Large intestine (tissue), 12 donors: ENCODE measurements around the gene NAB1. TPM values are rescaled to one million over a fixed set of nuclear protein-coding genes. Genes with fewer than 3 reads are reported as not detected.
"Not testable (repeated sequence)": the region's sequence is repeated elsewhere in the genome, so short reads cannot be mapped to it uniquely, and the experiment has no call there.

ENCODE experiments used
- DNase-seq, 2 donors: peaks; one replicate each; pipeline versions ENCODE4 v3.0.0 to v3.0.0-alpha.2; 2013
- H3K27ac ChIP-seq: one replicate; pipeline ENCODE4 v1.5.1; 2013; ENCODE audit warnings: low read length
- H3K27me3 ChIP-seq: 2 replicates; pipeline ENCODE4 v1.6.1; 2013; ENCODE audit warnings: low read length; ENCODE audit not compliant: control insufficient read depth, insufficient read depth
- H3K36me3 ChIP-seq: 2 replicates; pipeline ENCODE4 v1.6.1; 2013; ENCODE audit warnings: low read length; ENCODE audit not compliant: control insufficient read depth, insufficient read depth
- H3K4me1 ChIP-seq: one replicate; pipeline ENCODE4 v1.6.1; 2013; ENCODE audit warnings: low read length; ENCODE audit not compliant: control insufficient read depth, insufficient read depth
- H3K4me3 ChIP-seq: one replicate; pipeline ENCODE4 v1.5.1; 2013; ENCODE audit warnings: low read length
- H3K9me3 ChIP-seq: one replicate; pipeline ENCODE4 v1.6.1; 2013; ENCODE audit warnings: mild to moderate bottlenecking, low read depth, low read length, moderate library complexity; ENCODE audit not compliant: control insufficient read depth
- WGBS: methylation state at CpG from one replicate; pipeline ENCODE4 v1.1.5; 2013; ENCODE audit warnings: low lambda C conversion rate; ENCODE audit not compliant: insufficient coverage; 5-methylcytosine and 5-hydroxymethylcytosine counted together
- long read RNA-seq, 11 donors: transcript quantifications; one replicate each; lab custom pipeline, GENCODE V29; 2026
- polyA plus RNA-seq: library from polyadenylated mRNA; unstranded; fragments of 120-200 nt; gene quantifications from one replicate; pipeline ENCODE4 v1.2.1, GENCODE V29; 2013

Gene NAB1, protein sequence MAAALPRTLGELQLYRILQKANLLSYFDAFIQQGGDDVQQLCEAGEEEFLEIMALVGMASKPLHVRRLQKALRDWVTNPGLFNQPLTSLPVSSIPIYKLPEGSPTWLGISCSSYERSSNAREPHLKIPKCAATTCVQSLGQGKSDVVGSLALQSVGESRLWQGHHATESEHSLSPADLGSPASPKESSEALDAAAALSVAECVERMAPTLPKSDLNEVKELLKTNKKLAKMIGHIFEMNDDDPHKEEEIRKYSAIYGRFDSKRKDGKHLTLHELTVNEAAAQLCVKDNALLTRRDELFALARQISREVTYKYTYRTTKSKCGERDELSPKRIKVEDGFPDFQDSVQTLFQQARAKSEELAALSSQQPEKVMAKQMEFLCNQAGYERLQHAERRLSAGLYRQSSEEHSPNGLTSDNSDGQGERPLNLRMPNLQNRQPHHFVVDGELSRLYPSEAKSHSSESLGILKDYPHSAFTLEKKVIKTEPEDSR
- polyA plus RNA-seq: 48.3 TPM
- long read RNA-seq, donor 1, partial matches to known transcripts: 0 of 4 reads
- long read RNA-seq, donor 1, other reads (novel, unspliced or antisense): 0 of 4 reads
- long read RNA-seq, donor 2, partial matches to known transcripts: 0 of 3 reads
- long read RNA-seq, donor 2, other reads (novel, unspliced or antisense): 0 of 3 reads
- long read RNA-seq, donor 3: 0 reads
- long read RNA-seq, donor 4: 0 reads
- long read RNA-seq, donor 5, partial matches to known transcripts: 0 of 5 reads
- long read RNA-seq, donor 5, other reads (novel, unspliced or antisense): 0 of 5 reads
- long read RNA-seq, donor 6, partial matches to known transcripts: 0 of 2 reads
- long read RNA-seq, donor 6, other reads (novel, unspliced or antisense): 0 of 2 reads
- long read RNA-seq, donor 7: 0 reads
- long read RNA-seq, donor 8, partial matches to known transcripts: 13 of 16 reads
- long read RNA-seq, donor 8, other reads (novel, unspliced or antisense): 0 of 16 reads
- long read RNA-seq, donor 9, partial matches to known transcripts: 0 of 3 reads
- long read RNA-seq, donor 9, other reads (novel, unspliced or antisense): 0 of 3 reads
- long read RNA-seq, donor 10, partial matches to known transcripts: 0 of 3 reads
- long read RNA-seq, donor 10, other reads (novel, unspliced or antisense): 0 of 3 reads
- long read RNA-seq, donor 11, partial matches to known transcripts: 0 of 2 reads
- long read RNA-seq, donor 11, other reads (novel, unspliced or antisense): 0 of 2 reads

DNA sequence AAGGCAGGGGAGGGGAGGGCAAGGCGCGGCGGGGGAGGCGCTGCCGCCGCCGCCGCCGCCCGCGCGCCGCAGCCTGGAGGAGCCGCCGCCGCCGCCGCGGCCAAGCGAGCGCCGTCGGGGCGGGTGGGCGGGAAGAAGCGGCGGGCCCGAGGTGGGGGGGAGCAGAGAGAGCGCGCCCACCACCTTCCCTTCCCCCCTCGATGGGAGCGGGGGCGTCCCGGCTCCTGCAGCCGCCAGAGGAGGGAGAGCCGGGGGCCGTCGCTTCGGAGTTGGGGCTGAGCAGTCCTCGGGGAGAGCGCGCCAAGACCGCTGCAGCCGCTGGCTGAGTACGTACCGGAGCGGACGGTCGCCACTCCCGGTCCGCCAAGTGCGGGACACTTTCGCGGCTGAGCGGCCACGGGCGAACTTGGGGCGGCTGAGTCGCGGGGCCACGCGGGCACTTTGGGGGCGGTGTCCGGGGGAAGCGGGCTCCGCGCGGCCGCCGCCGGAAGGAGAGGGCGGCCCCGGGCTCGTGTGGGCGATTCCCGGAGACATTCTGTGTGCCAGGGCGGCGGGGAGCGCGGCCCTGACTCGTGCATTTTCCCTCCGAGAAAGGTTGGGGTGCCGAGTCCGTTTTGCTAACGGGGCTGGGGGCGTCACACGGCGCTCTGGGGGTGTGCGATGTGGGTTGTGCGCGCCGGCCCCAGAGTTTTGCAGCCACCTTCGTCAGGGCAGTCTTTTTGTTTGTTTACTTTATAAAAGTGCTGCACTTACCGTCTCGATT is at the start of gene NAB1:
NAB1 (plus strand) TSS at position 49 of the 763 bp plus-strand sequence. CDS start 10,094 bp downstream, outside the sequence.
- Histone ChIP-seq H3K36me3 (no peaks in the 10 kb centered on the region), H3K27me3 (no peaks in the 10 kb centered on the region), H3K4me3 (peak within 1 kb of the TSS; percentile 75), H3K4me1 (no peaks in the 10 kb centered on the region), H3K9me3 (no peaks in the 10 kb centered on the region), H3K27ac (peak within 1 kb of the TSS; percentile 85)
- peak; percentile 41 to 79 for DNase-seq
- no CpG with 5 or more reads among the region's 95 CpGs for WGBS

DNA sequence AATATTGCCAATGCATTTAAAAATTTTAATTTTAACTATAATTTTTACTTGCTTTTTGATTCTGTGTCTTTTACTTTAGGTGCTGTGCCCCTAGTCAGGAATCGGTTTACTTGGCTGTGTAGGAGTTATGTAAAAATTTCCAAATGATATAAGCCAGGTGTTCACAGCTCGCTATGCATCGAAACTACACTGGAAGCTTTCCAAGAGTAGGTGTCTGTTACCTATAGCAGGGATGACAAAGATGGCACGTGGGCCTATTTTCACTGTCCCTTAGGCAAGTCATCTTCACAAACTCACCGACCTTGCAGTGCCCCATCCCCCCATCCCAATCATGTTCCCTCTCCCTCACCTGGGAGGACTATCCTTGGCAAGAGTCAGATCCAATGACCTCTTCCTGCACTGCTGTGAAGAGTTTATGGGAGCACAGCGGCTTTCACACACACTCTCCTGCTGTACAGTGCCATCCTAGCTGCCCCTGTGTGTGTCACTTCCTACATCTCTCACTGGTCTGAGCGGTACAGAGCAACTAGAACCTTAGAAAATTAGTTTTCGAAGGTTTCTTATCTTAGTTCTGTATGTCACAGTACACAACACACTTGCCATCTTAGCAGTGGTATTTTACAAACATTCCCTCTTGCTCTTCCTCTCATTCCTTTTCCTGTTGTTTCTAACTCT is 49.2 kb upstream of the NAB1 start:
- Histone ChIP-seq H3K27me3 (no peaks in the 10 kb centered on the region), H3K4me1 (no peaks in the 10 kb centered on the region), H3K27ac (no peak overlapping the region), H3K36me3 (no peaks in the 10 kb centered on the region), H3K9me3 (no peaks in the 10 kb centered on the region), H3K4me3 (no peak overlapping the region)
- 82% methylated on average over 4 of the region's 8 CpGs for WGBS
- DNase-seq: no peak

DNA sequence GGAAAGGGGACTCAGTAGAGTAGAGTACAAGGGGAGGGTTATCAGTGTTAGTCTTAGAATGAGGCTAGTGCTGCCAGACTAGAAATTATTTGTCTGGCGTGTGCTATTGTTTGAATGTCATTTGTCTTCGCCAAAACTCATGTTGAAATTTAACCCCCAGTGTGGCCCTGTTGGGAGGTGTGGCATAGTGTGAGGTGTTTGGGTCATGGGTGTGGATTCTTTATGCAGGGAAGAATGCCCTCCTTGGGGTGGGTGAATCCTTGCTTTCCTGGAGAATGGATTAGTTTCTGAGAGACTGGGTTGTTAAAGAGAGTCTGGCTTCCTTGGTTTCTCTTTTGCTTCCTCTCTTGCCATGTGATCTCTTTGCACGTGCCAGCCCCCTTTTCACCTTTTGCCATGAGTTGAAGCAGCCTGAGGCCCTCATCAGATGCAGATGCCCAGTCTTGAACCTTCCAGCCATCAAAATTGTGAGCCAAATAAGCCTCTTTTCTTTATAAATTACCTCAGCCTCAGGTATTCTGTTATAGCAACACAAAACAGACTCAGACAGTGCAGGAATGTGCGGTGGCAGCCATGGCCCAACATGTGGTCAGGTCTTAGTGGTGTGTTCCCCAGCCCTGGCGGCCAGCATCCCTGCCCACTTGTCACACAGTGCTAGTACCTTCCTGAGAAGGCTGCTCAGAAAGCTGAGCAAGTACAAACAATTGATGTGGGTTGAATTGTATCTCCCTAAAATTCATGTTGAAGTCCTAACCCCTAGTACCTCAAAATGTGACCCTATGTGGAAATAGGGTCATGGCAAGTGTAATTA is 48.4 kb upstream of the NAB1 start:
- Histone ChIP-seq H3K9me3 (no peaks in the 10 kb centered on the region), H3K4me3 (no peak overlapping the region), H3K36me3 (no peaks in the 10 kb centered on the region), H3K27ac (no peak overlapping the region), H3K27me3 (no peaks in the 10 kb centered on the region), H3K4me1 (no peaks in the 10 kb centered on the region)
- no peak for DNase-seq
- WGBS: no CpG with 5 or more reads among the region's 5 CpGs

DNA sequence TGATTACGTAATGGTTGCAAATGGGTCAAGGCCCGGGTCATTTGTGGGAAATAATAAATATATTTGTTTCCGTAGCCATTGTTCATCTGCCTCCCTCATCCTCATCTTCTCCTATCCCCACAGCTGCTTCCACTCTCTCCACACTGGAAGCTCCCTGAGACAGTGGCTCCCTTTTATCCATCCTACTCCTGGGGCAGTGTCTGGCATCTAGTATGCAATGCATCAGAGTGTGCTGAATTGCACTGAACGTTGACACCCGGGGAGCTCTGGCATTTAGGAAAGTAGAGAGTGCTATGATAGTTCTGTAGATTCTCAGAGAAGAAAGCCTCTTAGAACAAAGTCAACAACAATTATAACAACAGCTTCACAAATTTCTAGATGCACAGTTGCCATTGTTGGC is 45.5 kb upstream of the NAB1 start:
- H3K36me3 ChIP-seq: no peaks in the 10 kb centered on the region
- no CpG with 5 or more reads among the region's 5 CpGs for WGBS
- no peak for DNase-seq
- H3K4me3 ChIP-seq: no peak overlapping the region
- H3K27ac ChIP-seq: no peak overlapping the region
- H3K4me1 ChIP-seq: no peaks in the 10 kb centered on the region
- H3K9me3 ChIP-seq: no peaks in the 10 kb centered on the region
- no peaks in the 10 kb centered on the region for H3K27me3 ChIP-seq

DNA sequence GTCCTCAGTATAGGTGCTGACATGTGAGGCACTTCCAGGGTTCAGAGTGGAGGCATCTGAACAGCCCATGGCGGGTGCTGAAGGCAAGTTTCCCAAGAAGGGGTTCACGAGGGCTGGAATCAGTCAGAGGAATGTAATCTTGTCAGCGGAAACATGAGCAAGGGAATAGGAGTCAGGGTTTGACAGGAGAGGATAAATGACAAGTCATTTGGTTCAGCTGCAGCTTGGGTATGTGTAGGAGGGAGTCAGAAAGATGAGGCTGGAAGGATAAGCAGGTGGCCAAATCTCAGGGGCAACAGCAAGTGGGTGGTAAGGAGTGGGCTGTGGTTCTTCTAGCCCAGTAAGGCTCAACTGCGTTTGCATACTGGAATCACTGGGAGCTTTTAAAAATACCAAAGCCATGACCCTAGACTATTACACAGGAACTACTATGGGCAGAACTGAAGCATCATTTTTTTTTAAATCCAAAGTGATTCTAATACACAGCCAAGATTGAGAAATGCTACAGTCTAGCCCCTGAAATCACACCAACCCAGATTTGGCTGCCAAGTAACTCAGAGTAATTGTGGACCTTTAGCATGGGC is 41.8 kb upstream of the NAB1 start:
- Histone ChIP-seq H3K36me3 (no peaks in the 10 kb centered on the region), H3K4me3 (no peak overlapping the region), H3K9me3 (no peaks in the 10 kb centered on the region), H3K4me1 (peaks cover 8% of the 10 kb centered on the region), H3K27ac (no peak overlapping the region), H3K27me3 (no peaks in the 10 kb centered on the region)
- peak in 1 of 2 donors; percentile 38 for DNase-seq
- WGBS: no CpG with 5 or more reads among the region's 4 CpGs

DNA sequence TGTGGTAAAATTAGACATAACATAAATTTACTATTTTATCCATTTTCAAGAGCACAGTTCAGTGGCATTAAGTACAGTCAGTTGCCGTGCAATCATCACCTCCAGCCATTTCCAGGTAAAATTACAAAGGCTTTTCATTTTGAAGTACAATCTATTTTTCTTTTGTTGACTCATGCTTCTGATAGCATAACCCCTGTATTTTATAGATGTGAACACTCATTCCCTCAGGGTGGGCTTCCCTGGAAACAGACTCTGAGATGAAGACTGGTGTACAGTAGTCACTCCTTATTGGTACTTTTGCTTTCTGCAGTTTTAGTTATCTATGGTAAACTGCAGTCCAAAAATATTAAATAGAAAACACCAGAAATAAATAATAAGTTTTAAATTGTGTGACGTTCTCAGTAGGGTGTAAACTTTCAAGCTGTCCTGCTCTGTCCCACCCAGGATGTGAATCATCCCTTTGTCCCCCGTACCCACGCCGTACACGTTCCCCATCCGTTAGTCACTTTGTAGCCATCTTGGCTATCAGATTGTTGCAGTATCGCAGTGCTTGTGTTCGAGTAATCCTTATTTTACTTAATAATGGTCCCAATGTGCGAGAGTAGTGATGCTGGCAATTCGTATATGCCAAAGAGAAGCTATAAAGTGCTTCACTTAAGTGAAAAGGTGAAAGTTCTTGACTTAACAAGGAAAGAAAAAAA is 41.1 kb upstream of the NAB1 start:
- WGBS: 73% methylated on average over 5 of the region's 11 CpGs
- no peaks in the 10 kb centered on the region for H3K9me3 ChIP-seq
- no peak overlapping the region for H3K4me3 ChIP-seq
- no peaks in the 10 kb centered on the region for H3K27me3 ChIP-seq
- H3K36me3 ChIP-seq: no peaks in the 10 kb centered on the region
- DNase-seq: no peak
- H3K27ac ChIP-seq: no peak overlapping the region
- H3K4me1 ChIP-seq: peaks cover 8% of the 10 kb centered on the region

DNA sequence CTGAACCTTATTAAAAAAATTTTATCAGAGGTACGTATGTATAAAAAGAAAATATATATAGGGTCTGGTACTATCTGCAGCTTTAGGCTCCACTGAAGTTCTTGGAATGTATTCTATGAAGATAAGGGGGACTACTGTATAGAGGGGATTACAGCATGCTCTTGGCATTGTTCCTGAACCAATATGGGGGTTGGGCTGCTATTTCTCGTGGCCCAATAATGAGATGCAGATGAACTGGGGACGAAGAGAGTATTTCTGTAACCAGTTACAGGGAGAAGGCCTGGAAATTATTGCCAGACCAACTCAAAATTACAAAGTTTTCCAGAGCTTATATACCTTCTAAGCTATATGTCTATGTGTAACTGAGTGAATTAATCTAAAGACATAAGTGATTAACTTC is 40.0 kb upstream of the NAB1 start:
- 83% methylated on average over 1 of the region's 3 CpGs for WGBS
- H3K27ac ChIP-seq: peak overlapping the region; percentile 9
- not testable (repeated sequence) for H3K9me3 ChIP-seq, H3K4me1 ChIP-seq, H3K4me3 ChIP-seq, H3K27me3 ChIP-seq, H3K36me3 ChIP-seq, DNase-seq

DNA sequence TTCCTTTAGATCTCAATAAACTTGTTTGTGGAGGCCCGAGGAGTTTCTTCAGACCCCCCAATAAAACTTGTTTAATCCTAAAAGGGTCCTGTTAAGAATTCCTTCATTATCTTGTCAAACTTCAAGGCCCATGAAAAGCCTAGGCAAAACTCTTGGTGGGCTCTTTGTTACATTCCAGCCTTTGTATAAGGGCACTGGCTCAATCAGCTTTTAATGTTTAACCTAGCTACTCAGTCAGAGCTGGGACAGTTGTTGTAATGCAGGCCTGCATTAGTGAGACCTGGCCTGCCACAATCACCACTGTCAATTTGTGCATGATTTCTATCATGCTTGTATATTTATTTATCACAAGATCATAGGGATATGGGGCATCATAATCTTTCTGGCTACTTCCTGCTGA is 39.5 kb upstream of the NAB1 start:
- not testable (repeated sequence) for H3K4me3 ChIP-seq, H3K36me3 ChIP-seq, H3K27me3 ChIP-seq, H3K4me1 ChIP-seq, H3K9me3 ChIP-seq, DNase-seq
- no CpG with 5 or more reads among the region's 1 CpG for WGBS
- peak overlapping the region; percentile 9 for H3K27ac ChIP-seq
